GM21381 (cell line): Measurements from ENCODE around the gene PLEKHG3.
"Not testable (repeated sequence)": the region's sequence is repeated elsewhere in the genome, so short reads cannot be mapped to it uniquely, and the experiment has no call there.

ENCODE experiments used
- ATAC-seq: cut with Tn5 transposase; IDR thresholded peaks from one replicate; pipeline ENCODE4 v1.9.1; 2021; ENCODE audit warnings: mild to moderate bottlenecking, moderate library complexity; ENCODE audit not compliant: unreplicated experiment

Gene PLEKHG3

GRCh38 chr14:64704143-64704742, at the start of gene PLEKHG3:
TSS of gene PLEKHG3 (plus strand) at chr14:64704424. CDS start at chr14:64727632, 23,208 bp downstream.
- no peak for ATAC-seq

GRCh38 chr14:64654901-64655300, 49.3 kb upstream of the PLEKHG3 start:
- no peak for ATAC-seq

- ATAC-seq = no peak
These were observed 47.2 kb upstream of the PLEKHG3 start for GRCh38 chr14:64656986-64657385.

GRCh38 chr14:64658201-64658600, 46.0 kb upstream of the PLEKHG3 start:
- no peak for ATAC-seq

GRCh38 chr14:64658700-64659264, 45.4 kb upstream of the PLEKHG3 start:
- ATAC-seq = not testable (repeated sequence)

GRCh38 chr14:64659366-64659765, 44.9 kb upstream of the PLEKHG3 start:
- ATAC-seq = no peak

- ATAC-seq = no peak
These were observed 41.0 kb upstream of the PLEKHG3 start for GRCh38 chr14:64663174-64663573.

- ATAC-seq = no peak
These were observed 32.6 kb upstream of the PLEKHG3 start for GRCh38 chr14:64671591-64671990.

GRCh38 chr14:64673316-64673715, 30.9 kb upstream of the PLEKHG3 start:
- no peak for ATAC-seq

GRCh38 chr14:64673748-64674147, 30.5 kb upstream of the PLEKHG3 start:
- no peak for ATAC-seq

GRCh38 chr14:64674829-64675228, 29.4 kb upstream of the PLEKHG3 start:
- no peak for ATAC-seq

- no peak for ATAC-seq
These were observed 28.9 kb upstream of the PLEKHG3 start for GRCh38 chr14:64675312-64675711.

- ATAC-seq = no peak
These were observed 27.7 kb upstream of the PLEKHG3 start for GRCh38 chr14:64676410-64677008.

GRCh38 chr14:64680013-64680713, 24.1 kb upstream of the PLEKHG3 start:
- ATAC-seq = no peak

GRCh38 chr14:64680714-64681065, 23.5 kb upstream of the PLEKHG3 start:
- ATAC-seq = no peak

- no peak for ATAC-seq
These were observed 22.2 kb upstream of the PLEKHG3 start for GRCh38 chr14:64681796-64682710.

GRCh38 chr14:64682843-64683242, 21.4 kb upstream of the PLEKHG3 start:
- no peak for ATAC-seq

- ATAC-seq = no peak
These were observed 21.0 kb upstream of the PLEKHG3 start for GRCh38 chr14:64683264-64683663.

- no peak for ATAC-seq
These were observed 20.1 kb upstream of the PLEKHG3 start for GRCh38 chr14:64684091-64684490.

- no peak for ATAC-seq
These were observed 18.6 kb upstream of the PLEKHG3 start for GRCh38 chr14:64685371-64686281.
